ENCODE results near the gene CTNNBIP1. TPM values are rescaled to one million over a fixed set of nuclear protein-coding genes. Genes with fewer than 3 reads are reported as not detected.
A peak's percentile ranks its signal among the peaks of the same experiment; 100 is the strongest.

CTNNBIP1 gene
- total and polyA plus RNA-seq, 9 of the 15 experiments (the other 6 are each of a cell fraction or from before 2014, with no cell fraction given), result 0.65 to 29.2 (median 14.7) TPM

DNA sequence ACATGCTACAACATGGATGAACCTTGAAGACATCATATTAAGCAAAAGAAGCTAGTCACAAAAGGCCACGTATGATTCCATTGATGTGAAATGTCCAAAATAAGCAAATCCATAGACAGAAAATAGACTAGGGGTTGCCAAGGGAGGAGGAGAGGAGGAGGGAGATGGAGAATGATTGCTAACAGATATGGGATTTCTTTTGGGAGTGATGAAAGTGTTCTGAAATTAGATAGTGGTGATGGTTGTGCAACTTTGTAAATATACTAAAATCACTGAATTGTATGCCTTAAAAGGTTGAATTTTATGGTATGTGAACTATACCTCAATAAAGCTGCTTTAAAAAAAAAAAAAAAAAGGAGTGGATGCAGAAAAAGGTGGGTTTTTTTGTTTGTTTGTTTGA, 93.9 kb downstream of the CTNNBIP1 start:
- no TSS peak for BruUV-seq (replicated peaks)
- WGBS (ENCODE audit: insufficient coverage, low coverage, missing lambda C conversion rate), result 30% methylated on average over 1 of the region's 1 CpG
- ATAC-seq (no peak), FAIRE-seq (no peak), DNase-seq (ENCODE audit: extremely low read depth in 1 of 4, low spot score in 3 of 4) (no peak)
- H3K9me1 ChIP-seq (ENCODE audit: control insufficient read depth, insufficient read depth, low read length), result no peaks in the 10 kb centered on the region
- no peaks in the 10 kb centered on the region; the same call in 1 of the 2 replicates for H4K20me1 ChIP-seq (replicated peaks; ENCODE audit: control insufficient read depth, insufficient read depth, low read length)
- H3K9me3 ChIP-seq (replicated peaks; ENCODE audit: control insufficient read depth, insufficient read depth, low read depth, low read length), result no peaks in the 10 kb centered on the region
- H3K36me3 ChIP-seq (ENCODE audit: control insufficient read depth, insufficient read depth, low read length), result no peaks in the 10 kb centered on the region
- ChIA-PET CTCF (ENCODE audit: low intra/inter-chr PET ratio) (no interaction called here), POLR2A (no interaction called here)
- no peak overlapping the region for H3K4me2 ChIP-seq (ENCODE audit: insufficient read depth, low read length)
- no peak overlapping the region for H3K27ac ChIP-seq (ENCODE audit: extremely low read depth, low read depth, low read length)
- H3K4me3 ChIP-seq, result no peak overlapping the region
- no peak overlapping the region for H3K9ac ChIP-seq (ENCODE audit: insufficient read depth in 1 of 2, low read depth in 2 of 2, low read length in 2 of 2)
- peaks cover 4% of the 10 kb centered on the region; the same call in 1 of the 3 replicates for H3K79me2 ChIP-seq (ENCODE audit: control insufficient read depth, insufficient read depth, low read length)
- intact Hi-C loops (cut with micrococcal nuclease) (no loop called here), in situ Hi-C loops (cut with MboI) (no loop called here)
- no peak overlapping the region for H2AFZ ChIP-seq (ENCODE audit: low read depth, low read length)
- H3K4me1 ChIP-seq (replicated peaks in 1 of 2; ENCODE audit: control insufficient read depth in 2 of 2, insufficient read depth in 2 of 2, low read length in 2 of 2), result no peaks in the 10 kb centered on the region
- no peaks in the 10 kb centered on the region for H3K27me3 ChIP-seq (ENCODE audit: control insufficient read depth in 2 of 2, insufficient read depth in 2 of 2, low read length in 2 of 2)
- TF ChIP-seq ERF (CRISPR knock-in tag; IDR thresholded peaks at IDR 0.05) (no peak), HMG20B (CRISPR knock-in tag; IDR thresholded peaks at IDR 0.05) (no peak), TAF1 (IDR thresholded peaks at IDR 0.05; ENCODE audit: control insufficient read depth, extremely low read depth, insufficient read depth, low read length, severe bottlenecking) (no peak), ZNF217 (CRISPR knock-in tag; IDR thresholded peaks at IDR 0.05) (no peak), RHOXF2B (CRISPR knock-in tag; conservative IDR thresholded peaks at IDR 0.05) (no peak), BHLHE40 (IDR thresholded peaks at IDR 0.05; ENCODE audit: low read length) (no peak), POLR3A (IDR thresholded peaks at IDR 0.05; ENCODE audit: borderline replicate concordance, extremely low read depth, insufficient read depth, insufficient read length) (no peak), HINFP (tag; conservative IDR thresholded peaks at IDR 0.05; ENCODE audit: low read depth) (no peak), HMGN3 (IDR thresholded peaks at IDR 0.05; ENCODE audit: borderline replicate concordance, extremely low read depth, insufficient read length, low read depth, low read length) (no peak), CHD4 (IDR thresholded peaks at IDR 0.05; ENCODE audit: insufficient read depth, insufficient replicate concordance, low read depth, low read length, poor library complexity, severe bottlenecking) (no peak), CEBPG (CRISPR knock-in tag; IDR thresholded peaks at IDR 0.05) (no peak), CEBPG (tag; conservative IDR thresholded peaks at IDR 0.05 in 1 of 2, IDR thresholded peaks at IDR 0.05 in 1 of 2) (peak; percentile 29 to 58; a peak in 2 of 4 replicates), HDAC6 (IDR thresholded peaks at IDR 0.05; ENCODE audit: low read depth, low read length) (no peak)
- TF ChIP-seq, protein P1, sequence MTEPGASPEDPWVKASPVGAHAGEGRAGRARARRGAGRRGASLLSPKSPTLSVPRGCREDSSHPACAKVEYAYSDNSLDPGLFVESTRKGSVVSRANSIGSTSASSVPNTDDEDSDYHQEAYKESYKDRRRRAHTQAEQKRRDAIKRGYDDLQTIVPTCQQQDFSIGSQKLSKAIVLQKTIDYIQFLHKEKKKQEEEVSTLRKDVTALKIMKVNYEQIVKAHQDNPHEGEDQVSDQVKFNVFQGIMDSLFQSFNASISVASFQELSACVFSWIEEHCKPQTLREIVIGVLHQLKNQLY (CRISPR knock-in tag; conservative IDR thresholded peaks at IDR 0.05), result no peak
- TF ChIP-seq, protein P2, sequence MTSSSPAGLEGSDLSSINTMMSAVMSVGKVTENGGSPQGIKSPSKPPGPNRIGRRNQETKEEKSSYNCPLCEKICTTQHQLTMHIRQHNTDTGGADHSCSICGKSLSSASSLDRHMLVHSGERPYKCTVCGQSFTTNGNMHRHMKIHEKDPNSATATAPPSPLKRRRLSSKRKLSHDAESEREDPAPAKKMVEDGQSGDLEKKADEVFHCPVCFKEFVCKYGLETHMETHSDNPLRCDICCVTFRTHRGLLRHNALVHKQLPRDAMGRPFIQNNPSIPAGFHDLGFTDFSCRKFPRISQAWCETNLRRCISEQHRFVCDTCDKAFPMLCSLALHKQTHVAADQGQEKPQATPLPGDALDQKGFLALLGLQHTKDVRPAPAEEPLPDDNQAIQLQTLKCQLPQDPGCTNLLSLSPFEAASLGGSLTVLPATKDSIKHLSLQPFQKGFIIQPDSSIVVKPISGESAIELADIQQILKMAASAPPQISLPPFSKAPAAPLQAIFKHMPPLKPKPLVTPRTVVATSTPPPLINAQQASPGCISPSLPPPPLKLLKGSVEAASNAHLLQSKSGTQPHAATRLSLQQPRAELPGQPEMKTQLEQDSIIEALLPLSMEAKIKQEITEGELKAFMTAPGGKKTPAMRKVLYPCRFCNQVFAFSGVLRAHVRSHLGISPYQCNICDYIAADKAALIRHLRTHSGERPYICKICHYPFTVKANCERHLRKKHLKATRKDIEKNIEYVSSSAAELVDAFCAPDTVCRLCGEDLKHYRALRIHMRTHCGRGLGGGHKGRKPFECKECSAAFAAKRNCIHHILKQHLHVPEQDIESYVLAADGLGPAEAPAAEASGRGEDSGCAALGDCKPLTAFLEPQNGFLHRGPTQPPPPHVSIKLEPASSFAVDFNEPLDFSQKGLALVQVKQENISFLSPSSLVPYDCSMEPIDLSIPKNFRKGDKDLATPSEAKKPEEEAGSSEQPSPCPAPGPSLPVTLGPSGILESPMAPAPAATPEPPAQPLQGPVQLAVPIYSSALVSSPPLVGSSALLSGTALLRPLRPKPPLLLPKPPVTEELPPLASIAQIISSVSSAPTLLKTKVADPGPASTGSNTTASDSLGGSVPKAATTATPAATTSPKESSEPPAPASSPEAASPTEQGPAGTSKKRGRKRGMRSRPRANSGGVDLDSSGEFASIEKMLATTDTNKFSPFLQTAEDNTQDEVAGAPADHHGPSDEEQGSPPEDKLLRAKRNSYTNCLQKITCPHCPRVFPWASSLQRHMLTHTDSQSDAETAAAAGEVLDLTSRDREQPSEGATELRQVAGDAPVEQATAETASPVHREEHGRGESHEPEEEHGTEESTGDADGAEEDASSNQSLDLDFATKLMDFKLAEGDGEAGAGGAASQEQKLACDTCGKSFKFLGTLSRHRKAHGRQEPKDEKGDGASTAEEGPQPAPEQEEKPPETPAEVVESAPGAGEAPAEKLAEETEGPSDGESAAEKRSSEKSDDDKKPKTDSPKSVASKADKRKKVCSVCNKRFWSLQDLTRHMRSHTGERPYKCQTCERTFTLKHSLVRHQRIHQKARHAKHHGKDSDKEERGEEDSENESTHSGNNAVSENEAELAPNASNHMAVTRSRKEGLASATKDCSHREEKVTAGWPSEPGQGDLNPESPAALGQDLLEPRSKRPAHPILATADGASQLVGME (CRISPR knock-in tag; IDR thresholded peaks at IDR 0.05), result no peak
